ENCODE measurements around the gene STAC. TPM values are rescaled to one million over a fixed set of nuclear protein-coding genes. Genes with fewer than 3 reads are reported as not detected.
A peak's percentile ranks its signal among the peaks of the same experiment; 100 is the strongest.

The STAC gene
- total RNA-seq, 1 donor from 2014 or later = 7.1 TPM

GRCh38 chr3:36373084-36373483, 7.2 kb upstream of the STAC start:
- no peak for TF ChIP-seq CTCF (IDR thresholded peaks at IDR 0.05; ENCODE audit: insufficient read depth, low read depth, low read length)
- no peak for TF ChIP-seq EZH2 (IDR thresholded peaks at IDR 0.05; ENCODE audit: insufficient read depth, low read length)
- Histone ChIP-seq H3K36me3 (ENCODE audit: insufficient read depth, low read length) (no peaks in the 10 kb centered on the region), H4K20me1 (ENCODE audit: insufficient read depth, low read length) (no peaks in the 10 kb centered on the region), H3K4me1 (ENCODE audit: insufficient read depth, low read length) (peaks cover 25% of the 10 kb centered on the region), H3K9me3 (ENCODE audit: insufficient read depth, low read depth, low read length) (no peaks in the 10 kb centered on the region), H3K27me3 (ENCODE audit: insufficient read depth, low read length) (no peaks in the 10 kb centered on the region), H3K9ac (ENCODE audit: low read length) (peak overlapping the region; percentile 32), H2AFZ (ENCODE audit: low read depth, low read length) (no peak overlapping the region), H3K4me3 (ENCODE audit: insufficient read depth, low read depth, low read length) (no peak overlapping the region), H3K27ac (ENCODE audit: low read depth, low read length) (peak overlapping the region; percentile 83), H3K79me2 (ENCODE audit: insufficient read depth, low read length) (no peaks in the 10 kb centered on the region), H3K4me2 (ENCODE audit: low read length) (peak overlapping the region; percentile 70)
- Mint-ChIP-seq H3K27me3 (ENCODE audit: low read depth, unreplicated experiment) (no peaks in the 10 kb centered on the region), H3K36me3 (ENCODE audit: low read depth, unreplicated experiment) (no peaks in the 10 kb centered on the region), H3K9me3 (ENCODE audit: unreplicated experiment) (no peaks in the 10 kb centered on the region), H3K4me1 (ENCODE audit: low read depth, unreplicated experiment) (peaks cover 18% of the 10 kb centered on the region), H3K4me3 (ENCODE audit: unreplicated experiment) (no peak overlapping the region), H3K27ac (ENCODE audit: unreplicated experiment) (peak overlapping the region; percentile 55)
- FAIRE-seq (no peak), DNase-seq (ENCODE audit: low read depth) (peak; percentile 95)

- TF ChIP-seq CTCF (IDR thresholded peaks at IDR 0.05; ENCODE audit: insufficient read depth, low read depth, low read length) = no peak
- no peak for TF ChIP-seq EZH2 (IDR thresholded peaks at IDR 0.05; ENCODE audit: insufficient read depth, low read length)
- peaks cover 25% of the 10 kb centered on the region for H3K4me1 ChIP-seq (ENCODE audit: insufficient read depth, low read length)
- Mint-ChIP-seq H3K36me3 (ENCODE audit: low read depth, unreplicated experiment) (no peaks in the 10 kb centered on the region), H3K9me3 (ENCODE audit: unreplicated experiment) (no peaks in the 10 kb centered on the region), H3K4me1 (ENCODE audit: low read depth, unreplicated experiment) (peaks cover 18% of the 10 kb centered on the region), H3K27me3 (ENCODE audit: low read depth, unreplicated experiment) (no peaks in the 10 kb centered on the region), H3K4me3 (ENCODE audit: unreplicated experiment) (no peak overlapping the region), H3K27ac (ENCODE audit: unreplicated experiment) (no peak overlapping the region)
- no peak overlapping the region for H3K4me3 ChIP-seq (ENCODE audit: insufficient read depth, low read depth, low read length)
- no peaks in the 10 kb centered on the region for H4K20me1 ChIP-seq (ENCODE audit: insufficient read depth, low read length)
- peak; percentile 72 for DNase-seq (ENCODE audit: low read depth)
- H3K9ac ChIP-seq (ENCODE audit: low read length) = no peak overlapping the region
- no peaks in the 10 kb centered on the region for H3K27me3 ChIP-seq (ENCODE audit: insufficient read depth, low read length)
- H2AFZ ChIP-seq (ENCODE audit: low read depth, low read length) = no peak overlapping the region
- H3K27ac ChIP-seq (ENCODE audit: low read depth, low read length) = peak overlapping the region; percentile 83
- no peaks in the 10 kb centered on the region for H3K9me3 ChIP-seq (ENCODE audit: insufficient read depth, low read depth, low read length)
- H3K36me3 ChIP-seq (ENCODE audit: insufficient read depth, low read length) = no peaks in the 10 kb centered on the region
- peak overlapping the region; percentile 70 for H3K4me2 ChIP-seq (ENCODE audit: low read length)
- no peaks in the 10 kb centered on the region for H3K79me2 ChIP-seq (ENCODE audit: insufficient read depth, low read length)
- no peak for FAIRE-seq
Observed at GRCh38 chr3:36373666-36374065, 6.6 kb upstream of the STAC start.

- H3K27ac Mint-ChIP-seq (ENCODE audit: unreplicated experiment) = no peak overlapping the region
- H3K4me3 Mint-ChIP-seq (ENCODE audit: unreplicated experiment) = peak overlapping the region; percentile 78
- Histone ChIP-seq H3K4me1 (ENCODE audit: insufficient read depth, low read length) (peaks cover 20% of the 10 kb centered on the region), H3K27me3 (ENCODE audit: insufficient read depth, low read length) (no peaks in the 10 kb centered on the region), H3K79me2 (ENCODE audit: insufficient read depth, low read length) (peaks cover 45% of the 10 kb centered on the region), H2AFZ (ENCODE audit: low read depth, low read length) (peak overlapping the region; percentile 90), H3K9me3 (ENCODE audit: insufficient read depth, low read depth, low read length) (no peaks in the 10 kb centered on the region), H3K27ac (ENCODE audit: low read depth, low read length) (no peak overlapping the region), H3K9ac (ENCODE audit: low read length) (peak overlapping the region; percentile 87), H3K4me3 (ENCODE audit: insufficient read depth, low read depth, low read length) (peak overlapping the region; percentile 93), H3K4me2 (ENCODE audit: low read length) (peak overlapping the region; percentile 97), H4K20me1 (ENCODE audit: insufficient read depth, low read length) (no peaks in the 10 kb centered on the region), H3K36me3 (ENCODE audit: insufficient read depth, low read length) (no peaks in the 10 kb centered on the region)
- no peak for FAIRE-seq
- DNase-seq (ENCODE audit: low read depth) = no peak
- no peaks in the 10 kb centered on the region for H3K36me3 Mint-ChIP-seq (ENCODE audit: low read depth, unreplicated experiment)
- H3K9me3 Mint-ChIP-seq (ENCODE audit: unreplicated experiment) = no peaks in the 10 kb centered on the region
- H3K27me3 Mint-ChIP-seq (ENCODE audit: low read depth, unreplicated experiment) = peaks cover 3% of the 10 kb centered on the region
- H3K4me1 Mint-ChIP-seq (ENCODE audit: low read depth, unreplicated experiment) = peaks cover 7% of the 10 kb centered on the region
- no peak for TF ChIP-seq EZH2 (IDR thresholded peaks at IDR 0.05; ENCODE audit: insufficient read depth, low read length)
- no peak for TF ChIP-seq CTCF (IDR thresholded peaks at IDR 0.05; ENCODE audit: insufficient read depth, low read depth, low read length)
Observed at GRCh38 chr3:36379872-36380220, 458 bp upstream of the STAC start.
